ENCODE results near the gene BCKDK. TPM values are rescaled to one million over a fixed set of nuclear protein-coding genes. Genes with fewer than 3 reads are reported as not detected.

Gene BCKDK
- polyA plus RNA-seq, 1 donor (not counting 4 experiments of a cell fraction or from before 2014, with no cell fraction given): 19.9 TPM

DNA sequence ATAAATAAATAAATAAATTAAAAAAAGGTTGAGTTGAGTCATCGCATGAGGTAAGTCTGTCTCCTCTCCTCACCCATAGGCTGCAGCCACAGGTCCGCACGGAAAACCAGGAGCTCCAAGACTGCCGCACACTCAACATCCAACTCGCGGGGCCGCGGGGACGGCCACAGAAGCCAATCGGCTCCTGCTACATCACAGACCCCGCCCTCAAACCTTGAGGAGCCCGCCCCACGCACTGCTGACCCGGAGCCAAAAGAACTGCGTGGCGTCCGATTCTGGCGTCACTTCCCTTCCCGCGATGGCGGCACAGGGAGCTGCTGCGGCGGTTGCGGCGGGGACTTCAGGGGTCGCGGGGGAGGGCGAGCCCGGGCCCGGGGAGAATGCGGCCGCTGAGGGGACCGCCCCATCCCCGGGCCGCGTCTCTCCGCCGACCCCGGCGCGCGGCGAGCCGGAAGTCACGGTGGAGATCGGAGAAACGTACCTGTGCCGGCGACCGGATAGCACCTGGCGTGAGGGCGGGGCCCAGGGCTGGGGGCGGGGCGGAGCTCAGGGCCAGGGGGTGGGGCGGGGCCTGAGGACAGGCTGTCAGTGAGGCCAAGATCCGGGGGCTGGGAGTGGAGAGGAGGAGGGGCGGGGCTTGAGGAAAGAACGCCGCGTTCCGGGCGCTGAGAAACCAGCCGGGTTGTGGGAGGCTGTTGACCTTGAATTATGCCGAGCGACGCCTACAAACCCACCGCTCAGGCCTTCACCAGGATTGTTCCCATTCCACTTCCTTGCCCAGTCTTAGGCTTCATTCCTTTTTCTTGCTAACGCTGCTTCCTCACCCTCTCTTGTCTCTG is 9.4 kb downstream of the BCKDK start, which contains the start of gene KAT8:
KAT8 (plus strand) TSS at position 281 of the 839 bp plus-strand sequence; CDS start at position 299, 18 bp downstream.
- H3K36me3 ChIP-seq (ENCODE audit: control insufficient read depth in 2 of 2, extremely low read depth in 1 of 2, insufficient read depth in 2 of 2, low read length in 2 of 2): peaks cover 10 to 26% of the 10 kb centered on the region in 2 experiments
- no peak for TF ChIP-seq EZH2 (IDR thresholded peaks at IDR 0.05; ENCODE audit: low read length)
- TF ChIP-seq, protein P1, sequence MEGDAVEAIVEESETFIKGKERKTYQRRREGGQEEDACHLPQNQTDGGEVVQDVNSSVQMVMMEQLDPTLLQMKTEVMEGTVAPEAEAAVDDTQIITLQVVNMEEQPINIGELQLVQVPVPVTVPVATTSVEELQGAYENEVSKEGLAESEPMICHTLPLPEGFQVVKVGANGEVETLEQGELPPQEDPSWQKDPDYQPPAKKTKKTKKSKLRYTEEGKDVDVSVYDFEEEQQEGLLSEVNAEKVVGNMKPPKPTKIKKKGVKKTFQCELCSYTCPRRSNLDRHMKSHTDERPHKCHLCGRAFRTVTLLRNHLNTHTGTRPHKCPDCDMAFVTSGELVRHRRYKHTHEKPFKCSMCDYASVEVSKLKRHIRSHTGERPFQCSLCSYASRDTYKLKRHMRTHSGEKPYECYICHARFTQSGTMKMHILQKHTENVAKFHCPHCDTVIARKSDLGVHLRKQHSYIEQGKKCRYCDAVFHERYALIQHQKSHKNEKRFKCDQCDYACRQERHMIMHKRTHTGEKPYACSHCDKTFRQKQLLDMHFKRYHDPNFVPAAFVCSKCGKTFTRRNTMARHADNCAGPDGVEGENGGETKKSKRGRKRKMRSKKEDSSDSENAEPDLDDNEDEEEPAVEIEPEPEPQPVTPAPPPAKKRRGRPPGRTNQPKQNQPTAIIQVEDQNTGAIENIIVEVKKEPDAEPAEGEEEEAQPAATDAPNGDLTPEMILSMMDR (optimal IDR thresholded peaks at IDR 0.05 in 1 of 3, IDR thresholded peaks at IDR 0.05 in 1 of 3, conservative IDR thresholded peaks at IDR 0.05 in 1 of 3; ENCODE audit: extremely low read depth in 1 of 3, insufficient read depth in 2 of 3, low read length in 3 of 3): no peak
- peaks cover 2% of the 10 kb centered on the region for H3K9me1 ChIP-seq (ENCODE audit: control insufficient read depth, extremely low read depth, insufficient read depth, low read length)
- H3K9me3 ChIP-seq (ENCODE audit: control insufficient read depth, low read depth, low read length): no peaks in the 10 kb centered on the region
- H3K27me3 ChIP-seq (ENCODE audit: control insufficient read depth, extremely low read depth, insufficient read depth, low read length): no peaks in the 10 kb centered on the region
- H3K79me2 ChIP-seq (ENCODE audit: control insufficient read depth, insufficient read depth, low read length): peaks cover 23% of the 10 kb centered on the region
- peaks cover 6% of the 10 kb centered on the region for H4K20me1 ChIP-seq (ENCODE audit: control insufficient read depth, extremely low read depth, insufficient read depth, low read length)
- H3K27ac ChIP-seq (ENCODE audit: control insufficient read depth, insufficient read depth, low read length): peak within 1 kb of the TSS; percentile 99
- H2AFZ ChIP-seq (ENCODE audit: control insufficient read depth, low read length): peak within 1 kb of the TSS; percentile 55
- peak; percentile 88 for DNase-seq (ENCODE audit: low read depth, low spot score)
- H3K9ac ChIP-seq (ENCODE audit: control insufficient read depth, extremely low read depth, insufficient read depth, low read length): peak within 1 kb of the TSS; percentile 93
- dilution Hi-C loops (cut with MboI; ENCODE audit: extremely low pct_ligation_motif_present, low sequenced_read_pairs): no loop called here
- FAIRE-seq: peak; percentile 51
- peak within 1 kb of the TSS; percentile 96 for H3K4me2 ChIP-seq (ENCODE audit: control insufficient read depth, extremely low read depth, insufficient read depth, low read depth, low read length)
- H3K4me1 ChIP-seq (ENCODE audit: control insufficient read depth, extremely low read depth, insufficient read depth, low read length): peaks cover 16% of the 10 kb centered on the region
- H3K4me3 ChIP-seq (ENCODE audit: control insufficient read depth in 2 of 3, extremely low read depth in 1 of 3, insufficient read depth in 2 of 3, low read depth in 1 of 3, low read length in 3 of 3): peak within 1 kb of the TSS; percentile 47 to 87 (median 83)

DNA sequence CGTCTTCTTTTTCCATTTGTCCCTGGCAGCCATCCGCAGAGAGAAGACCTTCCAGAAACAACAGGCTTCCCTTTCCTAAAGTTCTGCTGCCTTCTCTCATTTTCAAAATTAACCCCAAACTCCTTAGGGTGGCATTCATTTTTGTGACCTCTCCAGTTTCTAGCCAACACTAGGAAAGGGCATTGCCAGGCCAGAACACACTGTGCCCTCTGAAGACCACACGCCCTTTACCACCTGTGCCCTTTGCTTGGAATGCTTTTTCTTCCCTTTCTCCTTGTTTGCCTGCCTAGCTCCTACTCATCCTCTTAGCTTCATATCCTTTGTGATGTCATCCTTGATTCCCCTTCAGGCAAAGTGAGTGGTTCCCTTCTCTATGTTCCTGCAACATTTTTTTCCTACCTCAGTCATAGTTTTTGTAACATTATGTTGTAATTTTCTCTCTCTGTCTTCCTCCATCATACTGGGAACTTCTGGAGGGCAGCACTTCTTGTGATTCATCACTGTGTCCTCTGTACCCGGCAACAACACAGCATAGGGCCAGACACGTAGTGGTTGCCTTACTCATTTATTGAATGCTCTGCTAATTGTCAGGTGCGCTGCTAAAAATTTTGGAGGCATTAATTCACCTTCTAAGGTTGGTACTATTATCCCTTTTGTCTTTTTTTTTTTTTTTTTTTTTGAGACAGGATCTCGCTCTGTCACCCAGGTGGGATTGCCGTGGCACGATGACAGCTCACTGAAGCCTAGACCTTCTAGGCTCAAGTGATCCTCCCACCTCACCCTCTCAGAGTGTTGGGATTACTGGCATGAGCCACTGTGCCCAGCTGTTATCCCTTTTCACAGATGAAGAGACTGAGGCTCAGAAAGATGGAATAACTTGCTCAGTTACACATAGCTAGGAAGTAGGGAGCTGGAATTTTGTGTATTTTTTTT is 10.3 kb downstream of the BCKDK start:
- peaks cover 6% of the 10 kb centered on the region for H4K20me1 ChIP-seq (ENCODE audit: control insufficient read depth, extremely low read depth, insufficient read depth, low read length)
- FAIRE-seq: peak; percentile 82
- H3K9me3 ChIP-seq (ENCODE audit: control insufficient read depth, low read depth, low read length): no peaks in the 10 kb centered on the region
- peak overlapping the region; percentile 99 for H3K27ac ChIP-seq (ENCODE audit: control insufficient read depth, insufficient read depth, low read length)
- peak; percentile 86 for DNase-seq (ENCODE audit: low read depth, low spot score)
- peaks cover 16% of the 10 kb centered on the region for H3K4me1 ChIP-seq (ENCODE audit: control insufficient read depth, extremely low read depth, insufficient read depth, low read length)
- peaks cover 2% of the 10 kb centered on the region for H3K9me1 ChIP-seq (ENCODE audit: control insufficient read depth, extremely low read depth, insufficient read depth, low read length)
- H3K79me2 ChIP-seq (ENCODE audit: control insufficient read depth, insufficient read depth, low read length): peaks cover 23% of the 10 kb centered on the region
- H3K4me3 ChIP-seq (ENCODE audit: control insufficient read depth in 2 of 3, extremely low read depth in 1 of 3, insufficient read depth in 2 of 3, low read depth in 1 of 3, low read length in 3 of 3): peak overlapping the region; percentile 47 to 87 (median 83)
- dilution Hi-C loops (cut with MboI; ENCODE audit: extremely low pct_ligation_motif_present, low sequenced_read_pairs): no loop called here
- no peaks in the 10 kb centered on the region for H3K27me3 ChIP-seq (ENCODE audit: control insufficient read depth, extremely low read depth, insufficient read depth, low read length)
- peak overlapping the region; percentile 93 for H3K9ac ChIP-seq (ENCODE audit: control insufficient read depth, extremely low read depth, insufficient read depth, low read length)
- H3K4me2 ChIP-seq (ENCODE audit: control insufficient read depth, extremely low read depth, insufficient read depth, low read depth, low read length): peak overlapping the region; percentile 96
- TF ChIP-seq EZH2 (IDR thresholded peaks at IDR 0.05; ENCODE audit: low read length): no peak
- TF ChIP-seq, protein P1 (optimal IDR thresholded peaks at IDR 0.05 in 1 of 3, IDR thresholded peaks at IDR 0.05 in 1 of 3, conservative IDR thresholded peaks at IDR 0.05 in 1 of 3; ENCODE audit: extremely low read depth in 1 of 3, insufficient read depth in 2 of 3, low read length in 3 of 3): no peak
- H3K36me3 ChIP-seq (ENCODE audit: control insufficient read depth in 2 of 2, extremely low read depth in 1 of 2, insufficient read depth in 2 of 2, low read length in 2 of 2): peaks cover 10 to 26% of the 10 kb centered on the region in 2 experiments
- H2AFZ ChIP-seq (ENCODE audit: control insufficient read depth, low read length): peak overlapping the region; percentile 55
